ENCODE measurements around the gene STX17.

The STX17 gene

GRCh38 chr9:99907208-99907532, 716 bp downstream of the STX17 start:
- no peak for DNase-seq (ENCODE audit: low spot score)

GRCh38 chr9:99911600-99911999, 5.1 kb downstream of the STX17 start:
- no peak for DNase-seq (ENCODE audit: low spot score)

DNA sequence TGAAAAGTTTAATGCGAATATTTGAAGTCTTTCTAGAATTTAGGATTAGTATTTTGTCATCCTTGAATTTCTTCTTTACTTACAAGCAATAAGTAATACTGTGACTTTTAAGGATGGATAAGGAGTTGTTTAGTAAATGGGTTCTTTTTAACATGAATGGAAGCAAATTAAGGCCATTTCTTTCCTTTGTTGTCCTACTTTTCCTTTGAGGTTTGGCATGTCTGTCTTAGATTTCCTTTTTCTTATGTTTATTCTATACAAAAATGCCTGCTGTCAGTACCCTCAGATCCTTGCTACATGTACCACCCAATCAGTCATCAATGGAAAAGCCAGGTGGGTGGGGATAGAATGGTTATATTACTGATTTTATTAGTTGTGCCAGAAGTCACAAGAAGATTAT, 10.2 kb downstream of the STX17 start:
- no peak for DNase-seq (ENCODE audit: low spot score)

- no peak for DNase-seq (ENCODE audit: low spot score)
Observed at GRCh38 chr9:99918134-99918533, 11.7 kb downstream of the STX17 start.

DNA sequence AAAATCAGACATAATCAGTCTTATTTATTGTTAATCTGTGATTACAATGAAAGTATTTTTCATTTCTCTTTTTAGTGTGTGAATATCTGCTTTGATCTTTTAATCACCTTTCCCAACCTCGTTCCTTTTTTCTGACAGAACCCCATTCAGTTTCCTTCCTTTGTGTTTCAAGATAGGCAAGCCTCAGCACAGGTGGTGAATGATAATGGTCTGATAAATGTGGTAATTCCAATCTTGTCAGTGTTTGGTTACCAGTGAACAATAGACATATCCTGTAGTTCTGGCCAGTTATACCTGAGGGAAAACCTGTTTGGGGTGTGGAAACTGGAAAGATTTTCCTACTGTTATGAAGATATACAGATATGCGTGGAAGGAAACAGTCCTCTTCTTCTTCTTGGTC, 13.5 kb downstream of the STX17 start:
- no peak for DNase-seq (ENCODE audit: low spot score)

DNA sequence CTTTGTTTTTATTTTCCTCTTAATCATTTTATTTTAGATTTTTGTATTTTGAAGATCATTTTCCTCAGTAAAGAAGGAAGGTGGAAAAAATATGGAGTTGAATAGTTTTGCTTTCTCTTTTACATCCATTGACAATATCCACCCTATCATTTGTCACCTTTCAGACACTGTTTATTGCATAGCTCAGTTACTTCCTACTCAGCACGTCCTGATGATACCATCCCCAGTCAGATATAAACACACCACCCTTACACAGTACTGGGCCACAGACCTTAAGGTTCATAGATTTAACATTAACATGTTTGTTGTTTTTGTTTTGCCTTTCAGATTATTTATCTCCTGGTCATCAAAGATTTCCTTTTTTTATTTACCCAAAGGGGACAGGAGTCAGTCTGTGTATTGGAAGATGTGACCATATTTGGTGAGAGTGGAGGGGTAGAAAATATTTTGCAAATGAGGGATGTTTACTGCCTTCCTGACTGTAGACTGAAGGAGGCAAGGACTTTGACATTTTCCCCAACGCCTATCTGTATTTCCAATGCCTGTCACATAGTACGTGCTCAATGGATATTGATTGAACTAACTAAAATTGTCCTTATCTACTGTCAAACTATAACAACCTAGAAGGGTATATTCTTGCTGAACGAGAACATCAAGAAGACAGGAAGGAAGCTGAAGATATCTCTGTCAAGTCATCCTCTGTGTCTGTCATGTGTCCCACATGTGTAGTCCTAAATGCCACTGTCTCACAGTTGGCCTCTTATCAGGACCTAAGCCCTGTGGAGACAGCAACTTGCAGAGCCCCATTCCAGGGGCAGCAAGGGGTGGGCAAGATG, 15.6 kb downstream of the STX17 start:
- DNase-seq (ENCODE audit: low spot score): no peak

GRCh38 chr9:99922711-99923030, 16.2 kb downstream of the STX17 start:
- DNase-seq (ENCODE audit: low spot score): no peak

DNA sequence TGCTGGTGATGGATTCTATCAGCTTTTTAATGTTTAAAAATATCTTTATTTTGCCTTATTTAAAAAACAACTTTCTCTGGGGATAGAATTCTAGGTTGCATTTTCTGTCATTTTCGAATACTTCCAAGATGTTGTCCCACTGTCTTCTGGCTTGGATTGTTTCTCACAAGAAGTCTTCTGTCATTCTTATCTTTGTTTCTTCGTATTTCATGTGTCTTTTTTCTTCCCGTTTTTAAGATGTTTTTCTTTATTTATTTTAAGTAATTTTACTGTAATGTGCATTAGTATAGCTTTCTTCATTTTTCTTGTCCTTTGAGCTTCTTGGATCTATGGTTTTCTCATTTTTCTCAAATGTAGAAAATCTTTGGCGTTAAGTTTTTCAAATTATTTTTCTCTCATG, 19.1 kb downstream of the STX17 start:
- DNase-seq (ENCODE audit: low spot score): no peak

DNA sequence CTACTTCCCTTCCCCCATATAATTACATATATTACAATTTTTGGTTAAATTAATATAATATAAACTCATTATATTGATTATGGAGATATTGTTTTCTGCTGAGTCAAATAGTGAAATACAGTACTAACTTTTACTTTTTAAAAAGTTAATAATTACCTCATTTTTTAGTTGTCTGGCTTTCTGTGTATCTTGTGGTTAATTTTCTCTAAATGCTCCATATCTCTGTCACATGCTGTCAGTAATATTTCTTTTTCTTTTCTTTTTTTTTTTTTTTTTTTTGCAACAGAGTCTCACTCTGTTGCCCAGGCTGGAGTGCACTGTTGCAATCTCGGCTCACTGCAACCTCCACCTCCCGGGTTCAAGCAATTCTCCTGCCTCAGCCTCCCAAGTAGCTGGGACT, 23.2 kb downstream of the STX17 start:
- no peak for DNase-seq (ENCODE audit: low spot score)

GRCh38 chr9:99931155-99931840, 24.8 kb downstream of the STX17 start:
- DNase-seq (ENCODE audit: low spot score): no peak

- no peak for DNase-seq (ENCODE audit: low spot score)
Observed at GRCh38 chr9:99936947-99937587, 30.6 kb downstream of the STX17 start.

DNA sequence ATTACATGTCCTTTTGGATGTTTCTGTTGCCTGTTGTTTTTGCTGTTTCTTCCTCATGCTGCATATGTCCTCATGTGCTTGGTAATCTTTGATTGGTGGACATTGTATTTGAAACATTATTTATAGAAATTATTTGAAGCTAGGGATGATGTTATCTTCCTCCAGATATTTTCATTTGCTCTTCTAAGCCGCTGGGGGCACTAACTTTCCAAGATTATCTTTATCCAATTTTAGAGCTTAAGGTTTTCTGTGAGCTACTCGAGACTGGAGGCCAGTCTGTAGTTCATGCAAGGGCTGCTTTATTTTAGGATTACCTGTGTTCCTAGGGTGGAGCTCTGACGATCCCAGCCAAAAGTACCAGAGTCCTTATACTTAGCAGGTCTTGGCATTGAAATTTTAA, 40.9 kb downstream of the STX17 start:
- no peak for DNase-seq (ENCODE audit: low spot score)

GRCh38 chr9:99948482-99948881, 42.0 kb downstream of the STX17 start:
- DNase-seq (ENCODE audit: low spot score): no peak

GRCh38 chr9:99948896-99949295, 42.4 kb downstream of the STX17 start:
- DNase-seq (ENCODE audit: low spot score): no peak

GRCh38 chr9:99953861-99954507, 47.5 kb downstream of the STX17 start:
- DNase-seq (ENCODE audit: low spot score): no peak

- no peak for DNase-seq (ENCODE audit: low spot score)
Observed at GRCh38 chr9:99954819-99955218, 48.4 kb downstream of the STX17 start.

DNA sequence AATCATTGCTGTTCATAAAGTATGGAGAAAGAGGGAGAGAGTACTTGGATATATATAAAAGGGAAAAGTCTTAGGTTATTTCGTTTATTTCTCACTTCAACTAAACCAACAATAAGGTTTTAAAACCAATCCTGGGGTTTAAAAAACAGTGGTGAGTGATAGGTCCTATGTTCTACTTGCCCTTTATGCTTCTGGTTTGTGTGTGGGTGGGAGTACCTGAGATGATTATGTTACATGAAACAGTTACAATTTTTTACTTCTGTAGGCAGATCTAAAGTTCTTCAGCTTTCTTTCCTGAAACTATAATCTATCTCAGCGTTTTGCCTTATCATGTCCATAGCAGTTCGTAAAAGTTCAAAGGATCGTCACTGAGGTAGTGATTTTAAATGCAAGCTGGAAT, 49.2 kb downstream of the STX17 start:
- no peak for DNase-seq (ENCODE audit: low spot score)

DNA sequence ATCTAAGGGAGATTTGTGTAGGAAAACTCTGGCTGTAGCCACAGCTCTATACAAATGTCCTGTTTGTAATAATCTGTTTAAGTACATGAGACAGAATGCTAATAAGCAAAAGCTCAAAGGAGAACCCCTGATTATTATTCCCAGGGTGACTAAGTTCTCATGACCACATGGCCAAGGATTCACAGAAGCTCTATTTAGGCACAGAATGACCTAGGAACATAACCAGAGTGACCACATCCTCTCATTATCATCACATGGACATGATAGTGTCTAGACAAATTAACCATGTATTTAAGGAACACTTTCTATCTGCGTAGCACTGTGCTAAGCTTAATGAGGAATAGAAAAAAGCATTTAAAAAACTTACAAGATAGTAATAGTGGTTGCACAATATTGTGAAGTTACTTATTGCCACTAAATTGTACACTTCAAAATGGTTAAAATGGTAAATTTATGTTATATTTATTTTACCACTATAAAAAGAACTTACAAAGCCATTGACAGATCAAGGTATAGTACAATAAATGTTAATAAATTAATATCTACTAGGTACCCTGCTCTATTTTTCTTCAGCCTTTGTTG, 56.3 kb downstream of the STX17 start:
- DNase-seq (ENCODE audit: low spot score): no peak

DNA sequence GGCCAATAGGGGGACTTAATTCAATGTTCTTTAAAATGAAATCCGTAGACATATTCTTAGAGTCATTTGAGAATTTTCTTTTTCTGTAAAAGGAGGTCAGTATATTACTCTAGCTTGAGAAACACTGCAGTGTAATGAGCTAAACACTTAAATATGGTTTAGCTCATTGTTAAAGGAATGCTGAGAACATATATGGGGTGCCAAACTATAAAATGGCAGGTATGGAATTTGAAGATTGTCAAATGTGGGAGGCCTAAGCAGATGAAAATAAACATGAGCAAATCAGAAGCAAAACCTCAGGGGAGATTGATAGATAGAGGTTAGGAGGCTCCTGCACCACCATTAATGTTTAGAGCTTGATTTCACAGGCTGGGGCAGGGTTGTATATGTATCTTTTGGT, 57.9 kb downstream of the STX17 start:
- no peak for DNase-seq (ENCODE audit: low spot score)

- no peak for DNase-seq (ENCODE audit: low spot score)
Observed at GRCh38 chr9:99966001-99966400, 59.5 kb downstream of the STX17 start.

DNA sequence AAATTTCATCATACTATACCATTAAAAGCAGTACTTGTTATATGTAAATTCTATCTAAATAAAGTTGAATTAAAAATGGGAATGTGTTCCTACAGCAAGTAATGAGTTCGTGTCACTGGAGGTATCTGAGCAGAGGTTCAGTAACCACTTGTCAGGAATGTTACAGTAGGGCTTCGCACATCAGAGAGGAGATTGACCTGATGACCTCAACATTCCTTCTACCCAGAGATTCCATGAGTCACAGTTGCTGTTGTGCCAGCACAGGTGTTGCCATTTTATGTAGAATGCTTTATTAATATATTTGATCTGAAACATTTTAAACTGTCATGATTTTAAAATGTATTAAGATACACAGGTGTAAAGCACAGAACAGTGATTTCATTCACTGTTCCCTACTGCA, 60.3 kb downstream of the STX17 start:
- DNase-seq (ENCODE audit: low spot score): no peak

DNA sequence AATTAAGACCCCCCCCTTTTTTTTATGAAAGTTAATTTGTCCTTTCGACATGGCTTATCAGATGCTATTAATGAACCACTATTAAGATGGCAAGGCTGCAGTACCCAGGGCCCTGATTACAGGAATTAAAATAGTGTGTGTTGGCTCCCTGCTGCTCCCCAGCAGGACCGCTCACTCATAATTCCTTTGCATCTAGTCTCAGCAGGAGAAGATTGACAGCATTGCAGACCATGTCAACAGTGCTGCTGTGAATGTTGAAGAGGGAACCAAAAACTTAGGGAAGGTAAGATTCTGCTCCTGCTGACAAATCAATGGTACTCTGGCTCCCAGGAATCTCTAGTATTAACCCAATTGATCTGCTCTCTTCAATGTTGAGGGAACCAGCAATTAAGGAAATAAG, 61.0 kb downstream of the STX17 start:
- no peak for DNase-seq (ENCODE audit: low spot score)

DNA sequence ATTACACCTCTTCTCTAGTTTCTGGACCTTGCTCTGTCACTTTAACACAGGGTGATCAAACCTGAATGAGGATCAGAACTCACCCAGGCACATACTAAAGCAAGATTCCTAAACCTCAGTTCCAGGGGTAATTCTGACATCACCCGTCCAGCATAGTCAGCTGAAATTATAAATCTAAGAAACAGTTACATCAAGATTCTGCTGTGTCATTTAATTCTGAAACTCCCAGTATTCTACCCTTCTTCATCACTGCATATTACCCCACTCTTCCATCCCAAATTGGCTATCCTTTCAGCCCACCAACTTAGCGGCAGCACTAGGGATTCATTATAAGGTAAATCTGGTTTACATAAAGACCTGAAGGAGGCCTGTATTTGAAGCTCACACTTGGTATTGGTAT, 64.0 kb downstream of the STX17 start:
- DNase-seq (ENCODE audit: low spot score): no peak
